GM20000 (cell line): ENCODE measurements around the gene GAGE12J.

Experiments
- DNase-seq: peaks from one replicate; pipeline ENCODE4 v3.0.0; 2012; ENCODE audit warnings: low spot score
- CTCF ChIP-seq: IDR thresholded peaks from 2 replicates; pipeline ENCODE4 v1.5.1; 2012; ENCODE audit warnings: mild to moderate bottlenecking, control low read depth; ENCODE audit errors: extremely low read depth, missing control alignments

Gene GAGE12J

GRCh38 chrX:49284212-49284611 is 37.6 kb upstream of the GAGE12J start:
- no peak for DNase-seq
- TF ChIP-seq CTCF, result no peak

DNA sequence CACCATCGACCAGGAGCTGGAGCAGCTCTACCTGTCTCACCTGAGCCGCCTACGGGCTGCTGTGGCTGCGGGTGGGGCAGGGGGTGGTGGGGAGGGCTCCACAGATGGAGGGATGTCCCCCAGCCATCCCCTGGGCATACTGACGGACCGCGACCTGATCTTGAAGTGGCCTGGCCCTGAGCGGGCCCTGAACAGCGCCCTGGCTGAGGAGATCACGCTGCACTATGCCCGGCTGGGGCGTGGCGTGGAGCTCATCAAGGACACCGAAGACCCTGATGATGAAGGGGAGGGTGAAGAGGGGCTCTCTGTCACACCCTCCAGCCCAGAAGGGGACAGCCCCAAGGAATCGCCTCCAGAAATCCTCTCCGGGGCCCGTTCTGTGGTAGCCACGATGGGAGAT is 35.7 kb upstream of the GAGE12J start:
- TF ChIP-seq CTCF, result no peak
- DNase-seq, result no peak

DNA sequence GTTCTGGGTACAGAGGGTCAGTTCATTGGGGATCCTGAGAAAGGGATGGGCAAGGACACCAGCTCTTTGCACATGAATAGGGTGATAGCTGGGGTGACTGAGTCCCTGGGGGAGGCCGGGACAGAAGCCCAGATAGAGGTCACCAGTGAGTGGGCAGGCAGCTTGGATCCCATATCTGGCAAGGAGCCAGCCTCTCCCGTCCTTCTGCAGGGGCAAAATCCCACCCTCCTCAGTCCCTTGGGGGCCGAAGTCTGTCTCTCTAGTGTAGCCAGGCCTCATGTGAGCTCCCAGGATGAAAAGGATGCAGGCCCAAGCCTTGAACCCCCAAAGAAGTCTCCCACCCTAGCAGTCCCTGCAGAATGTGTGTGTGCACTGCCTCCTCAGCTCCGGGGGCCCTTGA is 35.3 kb upstream of the GAGE12J start:
- no peak for DNase-seq
- no peak for TF ChIP-seq CTCF

- TF ChIP-seq CTCF, result no peak
- no peak for DNase-seq
Observed at GRCh38 chrX:49287665-49288064, 34.2 kb upstream of the GAGE12J start.

- TF ChIP-seq CTCF, result no peak
Observed at GRCh38 chrX:49290215-49290614, 31.6 kb upstream of the GAGE12J start.

DNA sequence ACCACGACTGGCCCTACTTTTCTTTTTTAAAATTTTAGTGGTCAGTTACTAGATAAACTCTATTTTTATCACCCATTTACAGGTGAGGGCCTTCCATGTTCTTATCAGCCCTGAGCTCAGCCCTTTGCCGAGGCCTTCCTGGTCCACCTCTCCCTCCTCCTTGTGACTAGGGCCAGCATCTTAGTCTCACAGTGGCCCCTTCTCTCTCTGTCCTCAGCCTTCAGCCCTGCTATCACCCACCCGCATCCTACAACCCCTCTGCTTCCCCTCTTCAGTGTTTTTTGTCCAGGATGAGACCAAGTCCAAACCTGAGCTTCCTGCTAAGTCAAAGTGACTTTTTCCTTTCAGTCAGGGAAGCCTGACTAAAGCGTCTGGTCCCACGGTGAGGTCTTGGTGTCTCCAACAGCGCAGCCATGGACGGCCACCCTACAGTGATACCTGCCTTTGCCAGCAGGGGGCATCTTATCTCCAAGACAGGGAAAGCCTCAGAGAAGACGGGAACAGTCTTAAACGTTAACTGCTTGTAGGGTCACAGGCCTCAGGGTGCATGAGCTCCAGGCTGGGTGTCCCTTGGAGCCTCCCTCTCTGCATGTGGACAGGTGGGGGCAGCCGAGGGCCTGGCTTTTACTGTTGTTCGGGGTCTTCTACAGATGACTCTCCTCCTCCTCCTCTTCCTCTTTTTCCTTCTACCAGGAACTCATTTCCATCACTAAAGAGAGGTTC is 30.1 kb upstream of the GAGE12J start:
- DNase-seq, result peak; percentile 37

More at GRCh38 chrX:49290215-49290614, 31.6 kb upstream of the GAGE12J start:
- no peak for DNase-seq

More for the DNA sequence above, 30.1 kb upstream of the GAGE12J start:
- peak; percentile 51 for TF ChIP-seq CTCF
